OCI-LY7 (cell line): Measurements from ENCODE around the gene DDX42. TPM values are rescaled to one million over a fixed set of nuclear protein-coding genes. Genes with fewer than 3 reads are reported as not detected.
"Not testable (repeated sequence)": the region's sequence is repeated elsewhere in the genome, so short reads cannot be mapped to it uniquely, and the experiment has no call there.

ENCODE experiments used
- BruUV-seq: library from RNA; stranded (reverse); fragments of 400-500 nt; replicated peaks from 2 replicates; lab custom pipeline; 2021; lab: Mats Ljungman, UMichigan
- CTCF ChIA-PET: fragments of 300-600 bp; sonication (Branson Sonifier 250); formaldehyde crosslinking; loops from one replicate; lab custom pipeline; 2022; ENCODE audit warnings: antibody characterized with exemption; ENCODE audit not compliant: unreplicated experiment; lab: Charles Lee
- POLR2A ChIA-PET: fragments of 300-600 bp; sonication (Branson Sonifier 250); formaldehyde crosslinking; loops from one replicate; lab custom pipeline; 2022; ENCODE audit warnings: antibody characterized with exemption; lab: Charles Lee
- DNase-seq: peaks from one replicate; pipeline ENCODE4 v3.0.0-alpha.2; 2015; ENCODE audit warnings: low spot score
- H2AFZ ChIP-seq: fragments of 200-600 bp; sonication (generic), shearing (Covaris generic); 2 replicates; pipeline ENCODE4 v1.6.1; 2014; ENCODE audit warnings: mild to moderate bottlenecking, antibody characterized with exemption, low read length, moderate library complexity
- H3K27ac ChIP-seq: fragments of 200-600 bp; sonication (generic); 2 replicates; pipeline ENCODE4 v1.5.1; 2014; ENCODE audit warnings: mixed run types, low read depth, mild to moderate bottlenecking, moderate library complexity, low read length, inconsistent platforms; ENCODE audit not compliant: poor library complexity, severe bottlenecking
- H3K36me3 ChIP-seq: fragments of 200-600 bp; sonication (generic); 2 replicates; pipeline ENCODE4 v1.6.1; 2014; ENCODE audit warnings: mild to moderate bottlenecking, antibody characterized with exemption, low read length, moderate library complexity, mixed read lengths; ENCODE audit not compliant: insufficient read depth
- H3K4me1 ChIP-seq: fragments of 200-600 bp; sonication (generic); 2 replicates; pipeline ENCODE4 v1.5.1; 2014; ENCODE audit warnings: mild to moderate bottlenecking, low read length; ENCODE audit not compliant: insufficient read depth, poor library complexity, severe bottlenecking
- H3K4me2 ChIP-seq: fragments of 200-600 bp; sonication (generic); 2 replicates; pipeline ENCODE4 v1.6.1; 2014; ENCODE audit warnings: mild to moderate bottlenecking, low read length
- H3K4me3 ChIP-seq: fragments of 200-600 bp; sonication (generic); 2 replicates; pipeline ENCODE4 v1.5.1; 2014; ENCODE audit warnings: mild to moderate bottlenecking, low read depth, low read length; ENCODE audit not compliant: poor library complexity, severe bottlenecking
- H3K79me2 ChIP-seq: fragments of 200-600 bp; sonication (generic); 2 replicates; pipeline ENCODE4 v1.6.1; 2016; ENCODE audit warnings: low read depth, mild to moderate bottlenecking, low read length, moderate library complexity, mixed read lengths; ENCODE audit not compliant: insufficient read depth
- H3K9me2 ChIP-seq: fragments of 200-600 bp; sonication (generic); 2 replicates; pipeline ENCODE4 v1.6.1; 2016; ENCODE audit warnings: mild to moderate bottlenecking, low read length, mixed read lengths; ENCODE audit not compliant: insufficient read depth
- H3K9me3 ChIP-seq: fragments of 200-600 bp; sonication (generic); 2 replicates; pipeline ENCODE4 v1.6.1; 2014; ENCODE audit warnings: mild to moderate bottlenecking, mixed run types, low read length, mixed read lengths
- H4K20me1 ChIP-seq: fragments of 200-600 bp; sonication (generic); 2 replicates; pipeline ENCODE4 v1.6.1; 2014; ENCODE audit warnings: mild to moderate bottlenecking, antibody characterized with exemption, low read length, moderate library complexity, mixed read lengths; ENCODE audit not compliant: insufficient read depth
- CTCF ChIP-seq: fragments of 200-600 bp; sonication (generic); conservative IDR thresholded peaks from 2 replicates; pipeline ENCODE4 v1.5.1; 2014; ENCODE audit warnings: mild to moderate bottlenecking, antibody characterized with exemption, low read length, moderate library complexity, mixed read lengths
- EZH2phosphoT487 ChIP-seq: fragments of 200-600 bp; sonication (generic); IDR thresholded peaks from 2 replicates; pipeline ENCODE4 v1.6.1; 2018; ENCODE audit warnings: low read depth, borderline replicate concordance, mild to moderate bottlenecking, mixed run types, antibody characterized with exemption, low read length, moderate library complexity, mixed read lengths
- intact Hi-C: fragments of 100-400 bp; cut with micrococcal nuclease; formaldehyde crosslinking; loops from one replicate; pipeline ENCODE4 v1.10.0; 2022; ENCODE audit not compliant: unreplicated experiment
- total RNA-seq, 2 experiments: library from RNA; depleted of rRNA in 1 of 2; stranded (reverse); fragments of >200 nt in 1 of 2; shearing (Covaris generic) in 1 of 2; gene quantifications; 2 replicates each; pipeline ENCODE4 v1.2.3, GENCODE V29; 2014 to 2022

Gene DDX42
- total RNA-seq, 2 experiments from 2014 or later, result 85.1 to 145 TPM

- CTCF ChIA-PET, result no interaction called here
- Histone ChIP-seq H3K27ac (no peak overlapping the region), H3K79me2 (peaks cover 51% of the 10 kb centered on the region), H3K4me2 (no peak overlapping the region), H2AFZ (no peak overlapping the region), H3K4me1 (no peaks in the 10 kb centered on the region), H3K9me3 (no peaks in the 10 kb centered on the region), H4K20me1 (peaks cover 3% of the 10 kb centered on the region), H3K4me3 (no peak overlapping the region), H3K9me2 (no peaks in the 10 kb centered on the region), H3K36me3 (peaks cover 100% of the 10 kb centered on the region)
- TF ChIP-seq EZH2phosphoT487 (no peak), CTCF (no peak)
- no peak for DNase-seq
- intact Hi-C loops, result loop anchor here (5.0 kb wide), 1 partner anchor 95 kb away; no protein-coding TSS in a partner anchor
- POLR2A ChIA-PET, result interaction anchor here (0.9 kb wide), 1 partner anchor 15 kb away, joined by 3 read pairs; no protein-coding TSS in a partner anchor
- no TSS peak for BruUV-seq
These were observed 18.2 kb downstream of the DDX42 start for GRCh38 chr17:63792055-63792729.

- CTCF ChIA-PET, H3K27ac ChIP-seq, H3K4me1 ChIP-seq, H3K4me3 ChIP-seq, DNase-seq, H2AFZ ChIP-seq, H4K20me1 ChIP-seq, H3K4me2 ChIP-seq, BruUV-seq, POLR2A ChIA-PET, H3K9me3 ChIP-seq, intact Hi-C loops, H3K9me2 ChIP-seq: not testable (repeated sequence)
- Histone ChIP-seq H3K36me3 (peaks cover 100% of the 10 kb centered on the region), H3K79me2 (peaks cover 28% of the 10 kb centered on the region; the same call in 1 of the 2 replicates)
These were observed 22.4 kb downstream of the DDX42 start for GRCh38 chr17:63796375-63796774.

- no TSS peak for BruUV-seq
- H3K79me2 ChIP-seq, result peaks cover 7% of the 10 kb centered on the region; the same call in 1 of the 2 replicates
- POLR2A ChIA-PET, result interaction anchor here (0.5 to 1.6 kb wide), 2 partner anchors 12 to 16 kb away, joined by 4 to 8 read pairs; no protein-coding TSS in a partner anchor
These were observed 24.7 kb downstream of the DDX42 start for GRCh38 chr17:63798572-63799106.

More at GRCh38 chr17:63798572-63799106, 24.7 kb downstream of the DDX42 start:
- H3K9me3 ChIP-seq, result no peaks in the 10 kb centered on the region
- no peak overlapping the region for H3K4me3 ChIP-seq
- intact Hi-C loops, result no loop called here
- no peak for TF ChIP-seq EZH2phosphoT487
- no peak for TF ChIP-seq CTCF
- no peaks in the 10 kb centered on the region for H4K20me1 ChIP-seq
- CTCF ChIA-PET, result no interaction called here
- no peak for DNase-seq
- H3K4me1 ChIP-seq, result no peaks in the 10 kb centered on the region
- no peak overlapping the region for H3K4me2 ChIP-seq
- peaks cover 100% of the 10 kb centered on the region for H3K36me3 ChIP-seq
- no peaks in the 10 kb centered on the region for H3K9me2 ChIP-seq
- H2AFZ ChIP-seq, result no peak overlapping the region
- H3K27ac ChIP-seq, result no peak overlapping the region
